NB4 (cell line): ENCODE results near the gene IMMP2L.

ENCODE experiments used
- CTCF ChIP-seq: IDR thresholded peaks from one replicate; pipeline ENCODE4 v1.5.1; 2012; ENCODE audit warnings: low read depth, low read length
- MAX ChIP-seq: IDR thresholded peaks from 2 replicates; pipeline ENCODE4 v1.6.1; 2011; ENCODE audit warnings: low read depth, low read length
- MYC ChIP-seq: IDR thresholded peaks from 2 replicates; pipeline ENCODE4 v1.6.1; 2011; ENCODE audit warnings: low read depth, low read length
- POLR2A ChIP-seq: IDR thresholded peaks from 2 replicates; pipeline ENCODE4 v1.6.1; 2011; ENCODE audit warnings: mild to moderate bottlenecking; ENCODE audit not compliant: insufficient read length; ENCODE audit errors: extremely low read depth

GRCh38 chr7:111160297-111160696 is 402.0 kb downstream of the IMMP2L start:
- TF ChIP-seq CTCF, result no peak
- TF ChIP-seq MAX, result no peak
- TF ChIP-seq POLR2A, result no peak
- TF ChIP-seq MYC, result no peak
